NCI-H146 (cell line): ENCODE results near the gene ZNF488.

Experiments
- DNase-seq: peaks from one replicate; lab custom pipeline; 2025; lab: John Stamatoyannopoulos, UW

The ZNF488 gene

GRCh38 chr10:47329855-47330254 is 54.2 kb downstream of the ZNF488 start:
- no peak for DNase-seq

- no peak for DNase-seq
These were observed 57.2 kb downstream of the ZNF488 start for GRCh38 chr10:47326927-47327330.

- DNase-seq, result no peak
These were observed 57.7 kb downstream of the ZNF488 start for GRCh38 chr10:47326306-47326926.

GRCh38 chr10:47325303-47326291 is 58.5 kb downstream of the ZNF488 start:
- DNase-seq, result no peak

GRCh38 chr10:47323636-47324296 is 60.3 kb downstream of the ZNF488 start:
- no peak for DNase-seq

GRCh38 chr10:47323087-47323486 is 61.0 kb downstream of the ZNF488 start:
- DNase-seq, result no peak

- no peak for DNase-seq
These were observed 61.6 kb downstream of the ZNF488 start, which contains the start of gene GDF2 for GRCh38 chr10:47322300-47323061. GDF2 (plus strand) TSS chr10:47322454; CDS start chr10:47322669, 215 bp downstream.

GRCh38 chr10:47321521-47322195 is 62.4 kb downstream of the ZNF488 start:
- no peak for DNase-seq

GRCh38 chr10:47320812-47321211 is 63.3 kb downstream of the ZNF488 start:
- no peak for DNase-seq

GRCh38 chr10:47319784-47320183 is 64.3 kb downstream of the ZNF488 start:
- DNase-seq, result no peak

- no peak for DNase-seq
These were observed 65.4 kb downstream of the ZNF488 start for GRCh38 chr10:47318706-47319105.

- DNase-seq, result no peak
These were observed 66.8 kb downstream of the ZNF488 start for GRCh38 chr10:47317251-47317650.

- no peak for DNase-seq
These were observed 68.0 kb downstream of the ZNF488 start for GRCh38 chr10:47316131-47316530.
